ENCODE data around the gene IL18R1. TPM values are rescaled to one million over a fixed set of nuclear protein-coding genes. Genes with fewer than 3 reads are reported as not detected.
A peak's percentile ranks its signal among the peaks of the same experiment; 100 is the strongest.

IL18R1 gene
- total and polyA plus RNA-seq, 9 of the 15 experiments (the other 6 are each of a cell fraction or from before 2014, with no cell fraction given), result 0.55 to 10.0 (median 2.5) TPM

DNA sequence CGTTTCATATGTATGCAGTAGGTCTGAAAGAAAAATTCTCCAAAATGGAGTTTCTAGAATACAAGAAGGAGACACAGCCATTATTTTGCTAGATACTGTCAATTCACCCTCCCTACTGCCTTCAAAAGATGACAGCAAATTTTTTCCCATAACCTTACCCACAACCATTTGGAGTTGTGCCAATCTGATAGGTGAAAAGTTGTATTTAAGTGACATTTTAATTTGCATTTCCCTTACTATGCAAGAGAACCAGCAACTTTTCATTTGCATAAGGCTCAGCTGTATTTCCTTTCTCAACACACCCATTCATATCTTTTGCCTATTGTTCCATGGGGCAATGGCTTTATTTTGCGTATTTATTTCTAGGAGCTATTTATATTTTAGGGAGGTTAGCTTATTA, 36.0 kb downstream of the IL18R1 start (continued):
- TF ChIP-seq, protein P1, sequence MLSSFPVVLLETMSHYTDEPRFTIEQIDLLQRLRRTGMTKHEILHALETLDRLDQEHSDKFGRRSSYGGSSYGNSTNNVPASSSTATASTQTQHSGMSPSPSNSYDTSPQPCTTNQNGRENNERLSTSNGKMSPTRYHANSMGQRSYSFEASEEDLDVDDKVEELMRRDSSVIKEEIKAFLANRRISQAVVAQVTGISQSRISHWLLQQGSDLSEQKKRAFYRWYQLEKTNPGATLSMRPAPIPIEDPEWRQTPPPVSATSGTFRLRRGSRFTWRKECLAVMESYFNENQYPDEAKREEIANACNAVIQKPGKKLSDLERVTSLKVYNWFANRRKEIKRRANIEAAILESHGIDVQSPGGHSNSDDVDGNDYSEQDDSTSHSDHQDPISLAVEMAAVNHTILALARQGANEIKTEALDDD (IDR thresholded peaks at IDR 0.05), result 0 out of 2 replicates have a peak, but pooled peaks have one; percentile 31
- TF ChIP-seq ZNF311 (CRISPR knock-in tag; IDR thresholded peaks at IDR 0.05) (no peak), TEAD1 (CRISPR knock-in tag; IDR thresholded peaks at IDR 0.05) (peak in 1 of 2 experiments; percentile 29; a peak in 1 of 4 replicates), ZNF77 (CRISPR knock-in tag; IDR thresholded peaks at IDR 0.05) (no peak), ZNF121 (CRISPR knock-in tag; conservative IDR thresholded peaks at IDR 0.05) (no peak), FOSL1 (tag; conservative IDR thresholded peaks at IDR 0.05) (peak; percentile 52), SIN3B (IDR thresholded peaks at IDR 0.05; ENCODE audit: low read depth) (no peak), SOX6 (IDR thresholded peaks at IDR 0.05) (0 out of 2 replicates have a peak, but pooled peaks have one; percentile 6), KAT7 (CRISPR knock-in tag; IDR thresholded peaks at IDR 0.05; ENCODE audit: borderline replicate concordance) (no peak)
- TF ChIP-seq, protein P2, sequence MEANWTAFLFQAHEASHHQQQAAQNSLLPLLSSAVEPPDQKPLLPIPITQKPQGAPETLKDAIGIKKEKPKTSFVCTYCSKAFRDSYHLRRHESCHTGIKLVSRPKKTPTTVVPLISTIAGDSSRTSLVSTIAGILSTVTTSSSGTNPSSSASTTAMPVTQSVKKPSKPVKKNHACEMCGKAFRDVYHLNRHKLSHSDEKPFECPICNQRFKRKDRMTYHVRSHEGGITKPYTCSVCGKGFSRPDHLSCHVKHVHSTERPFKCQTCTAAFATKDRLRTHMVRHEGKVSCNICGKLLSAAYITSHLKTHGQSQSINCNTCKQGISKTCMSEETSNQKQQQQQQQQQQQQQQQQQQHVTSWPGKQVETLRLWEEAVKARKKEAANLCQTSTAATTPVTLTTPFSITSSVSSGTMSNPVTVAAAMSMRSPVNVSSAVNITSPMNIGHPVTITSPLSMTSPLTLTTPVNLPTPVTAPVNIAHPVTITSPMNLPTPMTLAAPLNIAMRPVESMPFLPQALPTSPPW (CRISPR knock-in tag; IDR thresholded peaks at IDR 0.05), result peak; percentile 56
- TF ChIP-seq, protein P3, sequence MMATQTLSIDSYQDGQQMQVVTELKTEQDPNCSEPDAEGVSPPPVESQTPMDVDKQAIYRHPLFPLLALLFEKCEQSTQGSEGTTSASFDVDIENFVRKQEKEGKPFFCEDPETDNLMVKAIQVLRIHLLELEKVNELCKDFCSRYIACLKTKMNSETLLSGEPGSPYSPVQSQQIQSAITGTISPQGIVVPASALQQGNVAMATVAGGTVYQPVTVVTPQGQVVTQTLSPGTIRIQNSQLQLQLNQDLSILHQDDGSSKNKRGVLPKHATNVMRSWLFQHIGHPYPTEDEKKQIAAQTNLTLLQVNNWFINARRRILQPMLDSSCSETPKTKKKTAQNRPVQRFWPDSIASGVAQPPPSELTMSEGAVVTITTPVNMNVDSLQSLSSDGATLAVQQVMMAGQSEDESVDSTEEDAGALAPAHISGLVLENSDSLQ (IDR thresholded peaks at IDR 0.05), result peak; percentile 27; the same call in 1 of the 2 replicates

All from K562 (cell line).